ENCODE results near the gene SPTBN5.

The SPTBN5 gene

DNA sequence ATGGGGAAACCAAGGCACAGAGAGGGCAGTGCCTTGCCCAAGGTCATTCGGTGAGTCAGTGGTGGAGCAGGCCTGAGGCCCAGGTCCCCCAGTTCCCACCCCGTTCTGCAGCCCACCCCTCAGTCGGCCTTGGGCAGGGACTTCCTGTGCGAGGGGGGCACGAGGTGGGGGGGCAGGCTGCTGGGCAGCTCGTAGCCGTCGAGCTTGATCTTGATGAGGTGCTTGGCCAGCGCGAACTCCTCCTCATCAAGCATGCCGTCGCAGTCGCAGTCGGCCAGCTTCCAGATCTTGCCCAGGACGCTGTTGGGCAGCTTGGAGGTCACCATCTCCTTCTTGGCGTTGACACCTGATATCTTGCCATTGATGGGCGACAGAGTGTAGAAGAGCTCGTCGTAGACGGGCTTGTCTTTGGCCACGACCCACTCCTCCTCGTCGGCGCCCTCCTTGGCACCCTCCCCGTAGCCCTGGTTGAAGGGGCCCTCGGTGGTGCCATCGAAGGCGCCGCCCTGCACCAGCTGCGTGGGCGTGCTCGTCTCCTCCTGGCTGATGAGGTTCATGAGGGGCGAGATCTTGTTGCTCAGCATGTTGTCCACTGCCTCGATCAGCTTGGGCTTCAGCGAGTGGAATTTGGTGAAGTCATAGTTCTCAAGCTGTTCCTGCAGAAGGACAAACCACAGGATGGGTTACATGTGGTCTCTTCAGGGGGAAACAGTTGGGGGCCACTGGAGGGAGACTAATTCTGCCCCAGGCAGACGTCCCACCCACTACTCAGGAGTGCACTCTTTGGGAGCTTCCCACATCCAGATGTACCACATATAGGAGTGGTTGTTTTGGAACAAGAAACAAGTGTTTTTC lies 6.9 kb upstream of the SPTBN5 start:
- DNase-seq: no peak

DNA sequence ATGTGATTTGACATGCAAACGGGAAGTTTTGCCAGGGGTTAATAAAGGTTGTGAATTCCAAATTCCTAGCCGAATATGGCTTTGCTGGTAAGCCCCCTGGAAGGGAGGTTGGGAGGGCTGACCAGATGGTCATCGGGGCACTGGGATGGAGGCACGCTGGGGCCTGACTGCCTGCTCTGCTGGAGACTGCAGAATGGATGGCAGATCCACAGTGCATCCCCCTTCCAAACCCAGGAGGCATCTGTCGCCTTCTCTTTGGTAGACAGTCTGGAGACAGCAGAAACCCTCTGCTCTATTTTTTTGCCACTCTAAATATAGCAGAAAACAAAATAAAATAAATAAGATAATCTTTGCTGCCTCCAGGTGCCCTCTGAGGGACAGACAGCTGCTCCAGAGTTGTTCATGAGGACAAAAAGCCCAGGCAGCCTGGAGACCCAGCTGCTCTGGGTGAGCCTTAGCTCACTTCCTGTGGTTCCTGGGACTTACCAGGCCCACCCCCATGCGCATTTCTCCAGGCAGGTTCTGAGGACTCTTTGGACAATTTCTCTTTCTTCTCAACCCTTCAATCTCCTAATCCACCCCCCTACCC lies 6.1 kb upstream of the SPTBN5 start:
- DNase-seq: no peak

- DNase-seq: no peak
Observed at GRCh38 chr15:41897363-41897799, 3.5 kb upstream of the SPTBN5 start.

DNA sequence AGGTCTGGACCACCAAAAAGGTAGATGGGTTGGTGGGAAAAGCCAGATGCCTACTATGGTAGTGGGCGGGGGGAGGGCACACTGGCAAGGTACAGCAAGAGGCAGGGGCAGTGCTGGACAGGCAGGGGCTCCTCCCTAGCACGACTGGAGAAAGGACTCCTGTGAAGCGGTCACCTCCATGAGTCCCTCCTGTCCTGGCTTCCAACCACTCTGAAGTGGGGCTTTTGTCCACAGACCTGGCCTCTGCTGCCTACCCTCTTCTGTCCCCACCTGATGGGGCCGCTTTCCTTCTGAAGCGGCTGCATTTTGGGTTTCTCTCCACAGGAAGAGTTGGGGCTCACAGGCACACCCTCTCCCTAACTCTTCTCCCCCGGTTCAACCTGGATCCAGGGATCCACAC lies 2.7 kb upstream of the SPTBN5 start:
- no peak for DNase-seq

- no peak for DNase-seq
Observed at GRCh38 chr15:41895957-41896356, 2.1 kb upstream of the SPTBN5 start.

DNA sequence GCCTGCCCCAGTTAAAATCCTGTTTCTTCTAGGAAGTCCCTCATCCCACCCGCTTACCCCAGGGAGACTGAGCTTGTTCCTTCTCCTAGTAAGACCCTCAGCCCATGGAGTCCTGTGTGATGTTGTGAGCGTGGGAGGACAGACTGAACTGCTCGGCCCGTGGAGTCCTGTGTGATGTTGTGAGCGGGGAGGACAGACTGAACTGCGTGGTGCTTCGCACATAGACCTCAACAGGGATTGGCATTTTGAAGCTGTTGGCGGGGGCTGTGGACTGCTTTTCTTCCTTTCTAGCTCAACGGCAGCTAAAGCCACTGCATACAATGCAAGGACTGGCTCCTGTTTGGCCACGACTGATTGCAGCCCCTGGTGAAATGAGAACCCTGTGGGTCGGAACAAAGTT lies 1.6 kb upstream of the SPTBN5 start:
- DNase-seq: no peak

GRCh38 chr15:41894791-41895463 lies 1.1 kb upstream of the SPTBN5 start:
- peak; percentile 81 for DNase-seq

DNA sequence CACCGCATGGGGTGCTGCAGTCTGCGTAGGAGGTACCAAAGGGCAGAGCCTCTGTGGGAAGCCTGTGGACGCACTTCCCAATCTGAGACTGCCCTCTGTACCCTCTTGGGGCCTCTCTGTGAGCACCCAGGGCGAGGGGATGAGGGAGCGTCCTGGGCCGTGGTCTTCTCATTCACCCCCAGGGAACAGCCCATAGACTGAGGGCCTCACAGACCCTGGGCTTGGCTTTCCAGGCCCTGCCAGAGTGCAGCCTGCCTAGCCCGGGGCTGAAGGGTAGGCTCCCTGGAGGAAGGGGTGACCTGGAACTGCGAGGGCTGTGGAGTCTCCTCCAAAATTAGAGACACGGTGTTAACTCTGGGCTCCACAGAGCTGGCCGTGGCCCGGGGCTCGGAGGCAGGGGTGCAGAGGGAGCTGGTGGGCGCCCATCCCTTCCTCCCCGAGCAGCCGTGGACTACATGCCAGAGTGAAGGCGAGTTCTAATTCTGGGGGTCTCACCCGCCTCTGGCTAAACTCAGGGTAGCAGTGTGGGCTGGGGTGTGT lies 468 bp upstream of the SPTBN5 start:
- no peak for DNase-seq

GRCh38 chr15:41892621-41893421 lies 1.0 kb downstream of the SPTBN5 start:
- DNase-seq: no peak

- no peak for DNase-seq
Observed at GRCh38 chr15:41891946-41892345, 1.9 kb downstream of the SPTBN5 start.

DNA sequence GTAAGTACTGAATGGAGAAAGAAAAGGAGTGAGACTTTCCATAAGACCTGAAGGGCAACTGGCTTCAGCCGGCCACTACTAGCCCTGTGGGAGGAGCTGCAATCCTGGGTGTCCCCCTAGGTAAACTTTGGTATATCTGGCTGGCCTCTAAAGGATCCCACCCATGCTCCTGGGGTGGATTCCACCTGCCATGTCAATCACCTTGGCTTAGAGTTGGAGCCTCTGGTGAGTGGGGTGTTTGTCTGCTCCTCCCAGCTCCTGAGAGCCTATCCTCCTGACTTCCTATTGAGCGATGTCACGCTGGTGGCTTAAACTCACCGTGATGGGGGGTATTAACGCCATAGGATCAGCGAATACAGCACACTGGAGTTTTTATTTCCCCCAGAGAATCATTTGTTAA lies 2.6 kb downstream of the SPTBN5 start:
- DNase-seq: no peak

DNA sequence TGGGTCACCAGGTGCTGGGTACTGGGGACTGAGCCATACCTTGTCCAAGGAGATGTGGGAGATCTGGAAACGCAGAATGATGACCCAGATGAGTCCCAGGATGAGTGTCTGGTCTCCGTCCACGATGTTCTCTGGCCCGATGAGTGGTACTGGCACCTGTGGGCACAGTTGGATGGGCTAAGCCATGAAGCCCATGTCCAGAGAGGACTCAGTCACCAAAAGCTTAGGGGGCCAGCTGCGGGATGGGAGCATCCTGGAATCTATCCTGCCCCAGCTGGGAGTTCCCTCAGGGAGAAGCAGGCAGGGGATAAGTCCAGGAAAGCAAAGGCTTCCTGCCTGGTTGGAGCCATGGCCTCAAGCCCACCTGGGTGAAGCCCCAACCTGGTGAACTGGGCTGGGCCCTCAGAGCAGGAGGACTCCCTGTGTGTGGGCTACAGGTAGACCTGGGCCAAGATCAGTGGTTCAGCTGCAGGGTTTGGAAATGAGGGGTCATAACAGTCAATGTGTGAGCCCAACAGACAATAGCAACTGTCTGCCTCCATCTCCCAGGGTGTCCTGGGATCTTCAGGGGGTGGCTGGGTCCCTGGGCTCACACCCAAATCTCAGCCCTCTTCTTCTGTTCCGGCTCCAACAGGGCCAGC lies 3.7 kb downstream of the SPTBN5 start:
- no peak for DNase-seq

GRCh38 chr15:41888662-41889253 lies 5.1 kb downstream of the SPTBN5 start:
- DNase-seq: peak; percentile 16

DNA sequence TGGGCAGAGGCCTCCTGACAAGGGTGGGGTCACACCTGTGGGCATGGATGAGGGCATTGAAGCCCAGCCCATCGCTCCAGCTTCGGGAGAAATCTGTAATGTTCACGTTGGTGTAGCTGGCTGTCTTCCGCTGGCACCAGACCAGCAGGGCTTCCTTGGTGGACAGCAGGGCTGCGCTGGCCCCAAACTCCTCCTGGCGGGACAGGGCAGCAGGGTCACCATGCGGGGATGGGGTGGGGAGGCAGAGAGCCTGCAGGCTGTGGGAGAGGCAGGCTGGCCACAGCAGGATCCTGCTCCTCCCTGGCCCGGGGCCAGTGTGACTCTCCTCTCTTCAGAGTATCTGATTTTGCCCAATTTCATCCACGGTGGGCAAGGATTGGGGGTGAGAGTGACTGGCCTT lies 6.0 kb downstream of the SPTBN5 start:
- no peak for DNase-seq

- DNase-seq: no peak
Observed at GRCh38 chr15:41887161-41887560, 6.7 kb downstream of the SPTBN5 start.

DNA sequence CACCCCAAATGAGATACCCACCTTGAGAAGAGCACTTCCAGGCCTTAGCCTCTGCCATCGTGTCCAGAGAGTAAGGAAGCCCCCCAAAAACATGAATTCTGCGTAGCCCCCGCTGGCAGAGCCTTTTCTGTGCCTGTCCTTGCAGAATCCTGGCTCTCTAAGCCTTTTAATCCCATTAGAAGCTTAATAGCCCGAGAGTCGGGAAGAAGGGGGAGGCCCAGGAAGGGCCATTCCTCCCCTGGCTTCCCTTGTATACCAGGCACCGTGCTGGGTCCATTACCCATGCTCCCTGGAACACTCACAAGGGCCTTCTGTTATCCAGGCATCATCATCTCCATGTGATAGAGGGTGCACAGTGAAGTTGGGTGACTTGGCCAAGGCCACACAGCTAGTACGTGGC lies 7.1 kb downstream of the SPTBN5 start:
- no peak for DNase-seq

DNA sequence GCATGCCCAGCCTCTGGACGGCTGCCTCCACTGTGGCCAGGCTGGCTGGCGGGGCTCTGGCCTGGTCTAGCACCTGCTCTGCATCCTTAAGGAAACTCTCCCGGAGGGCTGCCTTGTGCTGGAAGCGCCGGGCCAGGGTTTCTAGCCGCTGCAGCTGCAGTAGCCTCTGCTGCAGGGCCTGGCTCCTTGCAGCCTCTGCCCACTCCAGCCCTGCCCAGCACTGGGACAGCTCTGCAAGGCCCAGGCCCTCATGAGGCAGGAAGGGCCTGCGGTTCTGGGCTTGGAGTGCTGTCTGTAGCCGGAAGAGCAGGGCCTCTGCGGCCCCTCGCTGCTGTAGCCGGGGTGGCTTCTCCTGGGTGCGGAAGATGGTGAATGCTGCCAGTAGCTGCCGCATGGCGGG lies 8.0 kb downstream of the SPTBN5 start:
- DNase-seq: no peak

GRCh38 chr15:41885321-41885720 lies 8.5 kb downstream of the SPTBN5 start:
- no peak for DNase-seq

DNA sequence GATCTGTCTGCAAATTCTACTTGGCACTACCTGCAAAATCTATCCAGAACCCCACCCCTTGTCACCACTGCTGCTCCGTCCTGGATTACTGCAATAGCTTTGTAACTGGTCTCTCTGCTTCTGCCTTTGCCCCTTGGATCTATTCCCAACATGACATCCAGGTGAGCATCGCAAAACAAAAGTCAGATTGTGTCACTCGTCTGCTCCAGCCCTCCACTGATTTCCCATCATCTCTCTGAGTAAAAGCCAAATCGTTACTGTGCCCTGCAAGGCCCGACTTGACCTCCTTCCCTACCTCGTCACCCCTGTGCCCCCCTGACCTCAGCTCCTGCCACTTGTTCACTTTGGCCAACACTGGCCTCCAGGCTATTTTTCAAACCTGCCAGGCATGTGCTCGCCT lies 9.4 kb downstream of the SPTBN5 start:
- no peak for DNase-seq

- no peak for DNase-seq
Observed at GRCh38 chr15:41883484-41883825, 10.4 kb downstream of the SPTBN5 start.

GRCh38 chr15:41882689-41883483 lies 11.0 kb downstream of the SPTBN5 start:
- DNase-seq: no peak

All from activated CD4-positive, alpha-beta T cell treated with anti-CD3 and anti-CD28 coated beads, Interleukin-2, amount 50 U/mL, for 16 hours (primary cell).